Chondrocyte (in vitro differentiated cells): ENCODE measurements around the gene EXOC8. TPM values are rescaled to one million over a fixed set of nuclear protein-coding genes. Genes with fewer than 3 reads are reported as not detected.

ENCODE experiments used
- DNase-seq: peaks from one replicate; pipeline ENCODE4 v3.0.0; 2021; ENCODE audit warnings: mixed read lengths, low spot score
- H3K27ac Mint-ChIP-seq: one replicate; pipeline ENCODE4 v1.8.0; 2021; ENCODE audit warnings: mild to moderate bottlenecking, moderate library complexity, mixed read lengths; ENCODE audit not compliant: unreplicated experiment
- H3K27me3 Mint-ChIP-seq: 2 replicates; pipeline ENCODE4 v1.8.0; 2021; ENCODE audit warnings: low read depth, mixed read lengths
- H3K36me3 Mint-ChIP-seq: 2 replicates; pipeline ENCODE4 v1.8.0; 2021; ENCODE audit warnings: low read depth, mixed read lengths
- H3K4me1 Mint-ChIP-seq: 2 replicates; pipeline ENCODE4 v1.8.0; 2021; ENCODE audit warnings: low read depth, mild to moderate bottlenecking, mixed read lengths
- H3K4me3 Mint-ChIP-seq: one replicate; pipeline ENCODE4 v1.8.0; 2021; ENCODE audit warnings: mild to moderate bottlenecking, moderate library complexity, mixed read lengths; ENCODE audit not compliant: unreplicated experiment
- H3K9me3 Mint-ChIP-seq: 2 replicates; pipeline ENCODE4 v1.8.0; 2021; ENCODE audit warnings: low read depth, mixed read lengths
- total RNA-seq: library from RNA; stranded (reverse); gene quantifications from 3 replicates; pipeline ENCODE4 v1.2.1, GENCODE V29; 2021
- TF ChIP-seq, protein P1 (sequence below): fragments of 200-600 bp; sonication (generic); IDR thresholded peaks from 2 replicates; pipeline ENCODE4 v1.5.0; 2021; ENCODE audit warnings: antibody characterized with exemption, mild to moderate bottlenecking, moderate library complexity

EXOC8 gene
- total RNA-seq, 1 donor from 2014 or later = 13.8 TPM

DNA sequence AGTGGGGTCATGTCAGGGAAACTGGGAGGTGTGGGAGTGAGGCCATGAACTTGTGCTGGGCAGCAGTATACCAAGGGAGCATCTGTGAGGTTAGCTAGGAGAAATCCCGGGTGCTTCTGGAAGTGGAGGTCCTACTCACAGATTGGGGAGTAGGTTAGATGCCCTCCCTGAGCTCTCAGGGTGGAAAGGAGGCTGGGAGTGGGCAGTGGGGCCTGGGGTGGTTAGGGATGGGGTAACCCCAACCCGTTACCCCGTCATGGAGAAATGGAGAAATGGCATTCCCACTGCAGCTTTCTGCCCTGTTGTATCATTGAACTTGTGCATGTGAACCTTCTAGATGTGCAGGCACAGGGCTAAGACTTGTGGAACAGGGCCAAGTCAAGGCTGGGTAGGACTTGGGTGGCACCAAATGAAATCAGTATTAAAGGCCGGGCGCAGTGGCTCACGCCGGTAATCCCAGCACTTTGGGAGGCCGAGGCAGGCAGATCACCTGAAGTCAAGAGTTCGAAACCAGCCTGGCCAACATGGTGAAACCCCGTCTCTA, 27.2 kb downstream of the EXOC8 start:
- TF ChIP-seq, protein P1, sequence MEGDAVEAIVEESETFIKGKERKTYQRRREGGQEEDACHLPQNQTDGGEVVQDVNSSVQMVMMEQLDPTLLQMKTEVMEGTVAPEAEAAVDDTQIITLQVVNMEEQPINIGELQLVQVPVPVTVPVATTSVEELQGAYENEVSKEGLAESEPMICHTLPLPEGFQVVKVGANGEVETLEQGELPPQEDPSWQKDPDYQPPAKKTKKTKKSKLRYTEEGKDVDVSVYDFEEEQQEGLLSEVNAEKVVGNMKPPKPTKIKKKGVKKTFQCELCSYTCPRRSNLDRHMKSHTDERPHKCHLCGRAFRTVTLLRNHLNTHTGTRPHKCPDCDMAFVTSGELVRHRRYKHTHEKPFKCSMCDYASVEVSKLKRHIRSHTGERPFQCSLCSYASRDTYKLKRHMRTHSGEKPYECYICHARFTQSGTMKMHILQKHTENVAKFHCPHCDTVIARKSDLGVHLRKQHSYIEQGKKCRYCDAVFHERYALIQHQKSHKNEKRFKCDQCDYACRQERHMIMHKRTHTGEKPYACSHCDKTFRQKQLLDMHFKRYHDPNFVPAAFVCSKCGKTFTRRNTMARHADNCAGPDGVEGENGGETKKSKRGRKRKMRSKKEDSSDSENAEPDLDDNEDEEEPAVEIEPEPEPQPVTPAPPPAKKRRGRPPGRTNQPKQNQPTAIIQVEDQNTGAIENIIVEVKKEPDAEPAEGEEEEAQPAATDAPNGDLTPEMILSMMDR = no peak
- H3K27me3 Mint-ChIP-seq = no peaks in the 10 kb centered on the region
- no peaks in the 10 kb centered on the region for H3K4me1 Mint-ChIP-seq
- H3K27ac Mint-ChIP-seq = no peak overlapping the region
- H3K9me3 Mint-ChIP-seq = no peaks in the 10 kb centered on the region
- no peak overlapping the region for H3K4me3 Mint-ChIP-seq
- DNase-seq = no peak
- H3K36me3 Mint-ChIP-seq = no peaks in the 10 kb centered on the region

GRCh38 chr1:231301990-231302389, 35.7 kb downstream of the EXOC8 start:
- Mint-ChIP-seq H3K4me1 (no peaks in the 10 kb centered on the region), H3K9me3 (no peaks in the 10 kb centered on the region), H3K27ac (no peak overlapping the region), H3K4me3 (no peak overlapping the region), H3K27me3 (no peaks in the 10 kb centered on the region), H3K36me3 (no peaks in the 10 kb centered on the region)
- TF ChIP-seq, protein P1 = no peak
- DNase-seq = no peak

DNA sequence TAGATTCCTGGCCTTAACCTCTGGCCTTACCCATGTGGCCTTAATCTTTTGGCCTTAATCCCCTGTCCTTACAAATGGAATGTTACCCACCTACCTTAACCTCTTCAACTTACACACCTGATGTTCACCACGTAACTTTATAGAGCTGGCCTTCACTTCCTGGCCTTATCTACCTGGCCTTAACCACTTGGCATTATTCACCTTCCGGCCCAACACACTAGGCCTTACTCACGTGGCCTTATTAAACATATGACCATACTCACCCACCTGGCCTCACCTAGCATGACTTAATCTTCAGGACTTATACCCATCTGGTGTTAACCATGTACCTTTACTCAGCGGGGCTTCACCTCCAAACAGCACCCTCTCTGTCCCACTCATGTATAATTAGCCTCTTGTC, 41.7 kb downstream of the EXOC8 start:
- Mint-ChIP-seq H3K36me3 (no peaks in the 10 kb centered on the region), H3K4me1 (no peaks in the 10 kb centered on the region), H3K27me3 (no peaks in the 10 kb centered on the region), H3K27ac (no peak overlapping the region), H3K9me3 (no peaks in the 10 kb centered on the region), H3K4me3 (no peak overlapping the region)
- TF ChIP-seq, protein P1 = no peak
- no peak for DNase-seq

DNA sequence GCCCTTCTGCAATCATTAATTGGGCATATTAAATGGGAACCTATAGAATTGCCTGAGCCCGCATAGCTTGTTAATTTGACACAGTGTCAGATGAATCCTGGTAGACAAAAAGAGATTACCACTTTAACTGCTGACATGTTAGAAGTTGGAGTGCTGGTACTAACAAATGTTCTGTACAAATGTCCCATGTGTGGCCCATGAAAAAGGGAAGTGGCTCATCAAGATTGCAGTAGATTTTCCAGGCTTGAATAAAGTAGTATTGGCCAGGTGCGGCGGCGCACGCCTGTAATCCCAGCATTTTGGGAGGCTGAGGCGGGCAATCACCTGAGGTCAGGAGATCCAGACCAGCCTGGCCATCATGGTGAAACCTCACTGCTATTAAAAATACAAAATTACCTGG, 51.0 kb downstream of the EXOC8 start:
- H3K4me1 Mint-ChIP-seq = no peaks in the 10 kb centered on the region
- TF ChIP-seq, protein P1 = no peak
- H3K27me3 Mint-ChIP-seq = no peaks in the 10 kb centered on the region
- no peak overlapping the region for H3K27ac Mint-ChIP-seq
- no peaks in the 10 kb centered on the region for H3K9me3 Mint-ChIP-seq
- no peaks in the 10 kb centered on the region for H3K36me3 Mint-ChIP-seq
- no peak overlapping the region for H3K4me3 Mint-ChIP-seq
- no peak for DNase-seq

- DNase-seq = no peak
- H3K36me3 Mint-ChIP-seq = no peaks in the 10 kb centered on the region
- H3K27me3 Mint-ChIP-seq = no peaks in the 10 kb centered on the region
- H3K27ac Mint-ChIP-seq = no peak overlapping the region
- no peaks in the 10 kb centered on the region for H3K4me1 Mint-ChIP-seq
- no peaks in the 10 kb centered on the region for H3K9me3 Mint-ChIP-seq
- H3K4me3 Mint-ChIP-seq = no peak overlapping the region
- TF ChIP-seq, protein P1 = no peak
These were observed 53.2 kb downstream of the EXOC8 start for GRCh38 chr1:231284441-231284840.

Other genes with a start within 250 kb of the EXOC8 start
- gene TRIM67, start 175.8 kb downstream of the EXOC8 start, total RNA-seq = 1.2 to 2.9 TPM (median 1.6 TPM) in 3 replicates
- 37.6 to 43.2 TPM (median 37.9 TPM) in 3 replicates for gene GNPAT, start 96.6 kb downstream of the EXOC8 start, total RNA-seq
- 11.8 to 16.4 TPM (median 15.0 TPM) in 3 replicates for gene SPRTN, start 441 bp upstream of the EXOC8 start, total RNA-seq
- 25.7 to 36.6 TPM (median 35.3 TPM) in 3 replicates for gene EGLN1, start 84.4 kb upstream of the EXOC8 start, total RNA-seq
- gene TSNAX, start 190.8 kb upstream of the EXOC8 start, total RNA-seq = 32.3 to 40.5 TPM (median 36.8 TPM) in 3 replicates